COR-L47 (cell line): ENCODE data around the gene GALNT17.
A peak's percentile ranks its signal among the peaks of the same experiment; 100 is the strongest.
"Not testable (repeated sequence)": the region's sequence is repeated elsewhere in the genome, so short reads cannot be mapped to it uniquely, and the experiment has no call there.

Experiments used
- DNase-seq: peaks from one replicate; lab custom pipeline; 2025; lab: John Stamatoyannopoulos, UW

The GALNT17 gene

GRCh38 chr7:71695186-71695585, 563.2 kb downstream of the GALNT17 start:
- no peak for DNase-seq

- no peak for DNase-seq
Observed at GRCh38 chr7:71696511-71696910, 564.6 kb downstream of the GALNT17 start.

- no peak for DNase-seq
Observed at GRCh38 chr7:71697400-71697799, 565.5 kb downstream of the GALNT17 start.

- DNase-seq = no peak
Observed at GRCh38 chr7:71705217-71705616, 573.3 kb downstream of the GALNT17 start.

GRCh38 chr7:71705901-71706596, 574.1 kb downstream of the GALNT17 start:
- no peak for DNase-seq

- no peak for DNase-seq
Observed at GRCh38 chr7:71706597-71706975, 574.6 kb downstream of the GALNT17 start.

- DNase-seq = no peak
Observed at GRCh38 chr7:71707041-71707440, 575.1 kb downstream of the GALNT17 start.

GRCh38 chr7:71708710-71709109, 576.8 kb downstream of the GALNT17 start:
- DNase-seq = no peak

GRCh38 chr7:71710442-71710841, 578.5 kb downstream of the GALNT17 start:
- no peak for DNase-seq

GRCh38 chr7:71712653-71713180, 580.8 kb downstream of the GALNT17 start:
- no peak for DNase-seq

- DNase-seq = no peak
Observed at GRCh38 chr7:71716690-71717089, 584.7 kb downstream of the GALNT17 start.

- no peak for DNase-seq
Observed at GRCh38 chr7:71718563-71718962, 586.6 kb downstream of the GALNT17 start.

- DNase-seq = no peak
Observed at GRCh38 chr7:71721742-71722141, 589.8 kb downstream of the GALNT17 start.

GRCh38 chr7:71723859-71724258, 591.9 kb downstream of the GALNT17 start:
- DNase-seq = no peak

GRCh38 chr7:71727347-71727746, 595.4 kb downstream of the GALNT17 start:
- DNase-seq = no peak

- DNase-seq = no peak
Observed at GRCh38 chr7:71731740-71732139, 599.8 kb downstream of the GALNT17 start.

GRCh38 chr7:71733107-71733870, 601.3 kb downstream of the GALNT17 start:
- DNase-seq = peak; percentile 35

- DNase-seq = peak; percentile 42
Observed at GRCh38 chr7:71735961-71736556, 604.1 kb downstream of the GALNT17 start.

GRCh38 chr7:71737931-71738540, 606.1 kb downstream of the GALNT17 start:
- not testable (repeated sequence) for DNase-seq

- no peak for DNase-seq
Observed at GRCh38 chr7:71739520-71740173, 607.7 kb downstream of the GALNT17 start.

- DNase-seq = no peak
Observed at GRCh38 chr7:71740174-71740560, 608.2 kb downstream of the GALNT17 start.

- no peak for DNase-seq
Observed at GRCh38 chr7:71746006-71746405, 614.1 kb downstream of the GALNT17 start.
